Measurements from ENCODE around the gene MGAT5.

Gene MGAT5

DNA sequence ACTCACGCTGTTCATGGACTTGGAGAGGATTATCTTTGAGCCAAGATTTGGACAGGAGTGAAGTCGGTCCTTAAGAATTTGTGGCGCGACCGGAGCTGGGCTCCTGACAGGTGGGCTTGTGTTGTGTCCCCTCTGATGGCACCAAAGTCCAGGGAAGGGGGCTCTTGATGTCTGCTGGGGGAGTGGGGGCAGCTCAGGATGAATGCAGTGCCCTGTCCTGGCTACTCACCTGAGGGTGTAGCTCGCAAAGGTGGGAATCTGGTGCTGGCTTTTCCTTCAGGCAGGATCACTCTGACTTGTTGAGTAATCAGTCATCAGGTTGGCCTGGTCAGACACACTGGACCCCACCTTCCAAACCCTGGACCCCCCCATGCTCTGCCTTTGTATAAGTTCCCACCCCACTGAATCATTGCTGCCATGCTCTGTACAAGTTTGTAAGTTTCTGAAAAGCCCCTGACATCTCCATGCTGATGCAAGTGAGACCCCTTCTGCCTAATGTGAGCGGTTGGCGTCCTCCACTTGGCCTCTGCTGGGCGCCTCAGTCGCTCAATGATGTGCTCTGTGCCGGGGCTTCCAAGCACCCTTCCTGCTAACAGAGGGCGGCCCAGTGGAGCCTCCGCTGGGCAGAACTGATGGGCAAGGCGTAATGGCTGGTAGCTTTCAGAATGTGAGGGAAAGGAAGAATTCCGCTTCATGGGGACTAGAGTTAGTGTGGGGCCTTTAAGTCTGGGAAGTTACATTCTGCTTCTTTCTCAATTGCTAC, 196.1 kb downstream of the MGAT5 start:
- Histone ChIP-seq H3K4me1 (ENCODE audit: control insufficient read depth, insufficient read depth, low read length) (no peaks in the 10 kb centered on the region), H3K4me3 (ENCODE audit: low read depth, low read length) (no peak overlapping the region), H3K27ac (ENCODE audit: extremely low read depth, low read depth, low read length) (no peak overlapping the region), H3K9me3 (ENCODE audit: control insufficient read depth, insufficient read depth, low read depth, low read length) (no peaks in the 10 kb centered on the region), H3K36me3 (ENCODE audit: control insufficient read depth in 2 of 2, insufficient read depth in 1 of 2, low read length in 2 of 2) (peaks cover 0 to 32% of the 10 kb centered on the region in 2 experiments; a peak in 1 of 3 replicates)
- ChIA-PET CTCF (interaction anchor here (0.6 to 5.9 kb wide), 47 partner anchors 8 to 582 kb away, joined by 3 to 52 read pairs (median 4); no protein-coding TSS in a partner anchor), POLR2A (no interaction called here)
- TF ChIP-seq SCRT2 (tag by site-specific recombination; IDR thresholded peaks at IDR 0.05) (no peak), ZNF561 (tag by site-specific recombination; IDR thresholded peaks at IDR 0.05; ENCODE audit: borderline replicate concordance) (no peak), ZNF16 (tag by site-specific recombination; IDR thresholded peaks at IDR 0.05; ENCODE audit: low read depth) (no peak), ZFP37 (tag by site-specific recombination; IDR thresholded peaks at IDR 0.05) (no peak), ZNF792 (tag by site-specific recombination; IDR thresholded peaks at IDR 0.05) (no peak), ZNF37A (tag by site-specific recombination; IDR thresholded peaks at IDR 0.05) (no peak), ZFP69B (tag by site-specific recombination; IDR thresholded peaks at IDR 0.05) (no peak), ZNF140 (tag by site-specific recombination; IDR thresholded peaks at IDR 0.05) (no peak), ZNF558 (tag by site-specific recombination; IDR thresholded peaks at IDR 0.05) (no peak), ZFHX2 (tag by site-specific recombination; conservative IDR thresholded peaks at IDR 0.05) (no peak), TCF7L2 (IDR thresholded peaks at IDR 0.05; ENCODE audit: borderline replicate concordance, low read depth, low read length) (no peak), ZNF274 (IDR thresholded peaks at IDR 0.05; ENCODE audit: low read length) (no peak), ZNF274 (tag by site-specific recombination; IDR thresholded peaks at IDR 0.05; ENCODE audit: borderline replicate concordance) (no peak)
- TF ChIP-seq, protein P1, sequence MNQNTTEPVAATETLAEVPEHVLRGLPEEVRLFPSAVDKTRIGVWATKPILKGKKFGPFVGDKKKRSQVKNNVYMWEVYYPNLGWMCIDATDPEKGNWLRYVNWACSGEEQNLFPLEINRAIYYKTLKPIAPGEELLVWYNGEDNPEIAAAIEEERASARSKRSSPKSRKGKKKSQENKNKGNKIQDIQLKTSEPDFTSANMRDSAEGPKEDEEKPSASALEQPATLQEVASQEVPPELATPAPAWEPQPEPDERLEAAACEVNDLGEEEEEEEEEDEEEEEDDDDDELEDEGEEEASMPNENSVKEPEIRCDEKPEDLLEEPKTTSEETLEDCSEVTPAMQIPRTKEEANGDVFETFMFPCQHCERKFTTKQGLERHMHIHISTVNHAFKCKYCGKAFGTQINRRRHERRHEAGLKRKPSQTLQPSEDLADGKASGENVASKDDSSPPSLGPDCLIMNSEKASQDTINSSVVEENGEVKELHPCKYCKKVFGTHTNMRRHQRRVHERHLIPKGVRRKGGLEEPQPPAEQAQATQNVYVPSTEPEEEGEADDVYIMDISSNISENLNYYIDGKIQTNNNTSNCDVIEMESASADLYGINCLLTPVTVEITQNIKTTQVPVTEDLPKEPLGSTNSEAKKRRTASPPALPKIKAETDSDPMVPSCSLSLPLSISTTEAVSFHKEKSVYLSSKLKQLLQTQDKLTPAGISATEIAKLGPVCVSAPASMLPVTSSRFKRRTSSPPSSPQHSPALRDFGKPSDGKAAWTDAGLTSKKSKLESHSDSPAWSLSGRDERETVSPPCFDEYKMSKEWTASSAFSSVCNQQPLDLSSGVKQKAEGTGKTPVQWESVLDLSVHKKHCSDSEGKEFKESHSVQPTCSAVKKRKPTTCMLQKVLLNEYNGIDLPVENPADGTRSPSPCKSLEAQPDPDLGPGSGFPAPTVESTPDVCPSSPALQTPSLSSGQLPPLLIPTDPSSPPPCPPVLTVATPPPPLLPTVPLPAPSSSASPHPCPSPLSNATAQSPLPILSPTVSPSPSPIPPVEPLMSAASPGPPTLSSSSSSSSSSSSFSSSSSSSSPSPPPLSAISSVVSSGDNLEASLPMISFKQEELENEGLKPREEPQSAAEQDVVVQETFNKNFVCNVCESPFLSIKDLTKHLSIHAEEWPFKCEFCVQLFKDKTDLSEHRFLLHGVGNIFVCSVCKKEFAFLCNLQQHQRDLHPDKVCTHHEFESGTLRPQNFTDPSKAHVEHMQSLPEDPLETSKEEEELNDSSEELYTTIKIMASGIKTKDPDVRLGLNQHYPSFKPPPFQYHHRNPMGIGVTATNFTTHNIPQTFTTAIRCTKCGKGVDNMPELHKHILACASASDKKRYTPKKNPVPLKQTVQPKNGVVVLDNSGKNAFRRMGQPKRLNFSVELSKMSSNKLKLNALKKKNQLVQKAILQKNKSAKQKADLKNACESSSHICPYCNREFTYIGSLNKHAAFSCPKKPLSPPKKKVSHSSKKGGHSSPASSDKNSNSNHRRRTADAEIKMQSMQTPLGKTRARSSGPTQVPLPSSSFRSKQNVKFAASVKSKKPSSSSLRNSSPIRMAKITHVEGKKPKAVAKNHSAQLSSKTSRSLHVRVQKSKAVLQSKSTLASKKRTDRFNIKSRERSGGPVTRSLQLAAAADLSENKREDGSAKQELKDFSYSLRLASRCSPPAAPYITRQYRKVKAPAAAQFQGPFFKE (tag by site-specific recombination; IDR thresholded peaks at IDR 0.05; ENCODE audit: borderline replicate concordance): no peak
- TF ChIP-seq, protein P2, sequence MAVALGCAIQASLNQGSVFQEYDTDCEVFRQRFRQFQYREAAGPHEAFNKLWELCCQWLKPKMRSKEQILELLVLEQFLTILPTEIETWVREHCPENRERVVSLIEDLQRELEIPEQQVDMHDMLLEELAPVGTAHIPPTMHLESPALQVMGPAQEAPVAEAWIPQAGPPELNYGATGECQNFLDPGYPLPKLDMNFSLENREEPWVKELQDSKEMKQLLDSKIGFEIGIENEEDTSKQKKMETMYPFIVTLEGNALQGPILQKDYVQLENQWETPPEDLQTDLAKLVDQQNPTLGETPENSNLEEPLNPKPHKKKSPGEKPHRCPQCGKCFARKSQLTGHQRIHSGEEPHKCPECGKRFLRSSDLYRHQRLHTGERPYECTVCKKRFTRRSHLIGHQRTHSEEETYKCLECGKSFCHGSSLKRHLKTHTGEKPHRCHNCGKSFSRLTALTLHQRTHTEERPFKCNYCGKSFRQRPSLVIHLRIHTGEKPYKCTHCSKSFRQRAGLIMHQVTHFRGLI (tag by site-specific recombination; IDR thresholded peaks at IDR 0.05): no peak
- TF ChIP-seq, protein P3, sequence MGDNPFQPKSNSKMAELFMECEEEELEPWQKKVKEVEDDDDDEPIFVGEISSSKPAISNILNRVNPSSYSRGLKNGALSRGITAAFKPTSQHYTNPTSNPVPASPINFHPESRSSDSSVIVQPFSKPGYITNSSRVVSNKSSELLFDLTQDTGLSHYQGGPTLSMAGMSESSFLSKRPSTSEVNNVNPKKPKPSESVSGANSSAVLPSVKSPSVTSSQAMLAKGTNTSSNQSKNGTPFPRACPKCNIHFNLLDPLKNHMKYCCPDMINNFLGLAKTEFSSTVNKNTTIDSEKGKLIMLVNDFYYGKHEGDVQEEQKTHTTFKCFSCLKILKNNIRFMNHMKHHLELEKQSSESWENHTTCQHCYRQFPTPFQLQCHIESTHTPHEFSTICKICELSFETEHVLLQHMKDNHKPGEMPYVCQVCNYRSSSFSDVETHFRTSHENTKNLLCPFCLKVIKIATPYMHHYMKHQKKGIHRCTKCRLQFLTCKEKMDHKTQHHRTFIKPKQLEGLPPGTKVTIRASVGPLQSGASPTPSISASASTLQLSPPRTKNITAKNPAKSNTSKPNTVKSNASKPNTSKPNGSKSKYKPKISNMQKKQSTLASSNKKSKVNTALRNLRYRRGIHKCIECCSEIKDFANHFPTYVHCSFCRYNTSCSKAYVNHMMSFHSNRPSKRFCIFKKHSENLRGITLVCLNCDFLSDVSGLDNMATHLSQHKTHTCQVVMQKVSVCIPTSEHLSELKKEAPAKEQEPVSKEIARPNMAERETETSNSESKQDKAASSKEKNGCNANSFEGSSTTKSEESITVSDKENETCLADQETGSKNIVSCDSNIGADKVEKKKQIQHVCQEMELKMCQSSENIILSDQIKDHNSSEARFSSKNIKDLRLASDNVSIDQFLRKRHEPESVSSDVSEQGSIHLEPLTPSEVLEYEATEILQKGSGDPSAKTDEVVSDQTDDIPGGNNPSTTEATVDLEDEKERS (tag by site-specific recombination; IDR thresholded peaks at IDR 0.05): no peak
- TF ChIP-seq, protein P4, sequence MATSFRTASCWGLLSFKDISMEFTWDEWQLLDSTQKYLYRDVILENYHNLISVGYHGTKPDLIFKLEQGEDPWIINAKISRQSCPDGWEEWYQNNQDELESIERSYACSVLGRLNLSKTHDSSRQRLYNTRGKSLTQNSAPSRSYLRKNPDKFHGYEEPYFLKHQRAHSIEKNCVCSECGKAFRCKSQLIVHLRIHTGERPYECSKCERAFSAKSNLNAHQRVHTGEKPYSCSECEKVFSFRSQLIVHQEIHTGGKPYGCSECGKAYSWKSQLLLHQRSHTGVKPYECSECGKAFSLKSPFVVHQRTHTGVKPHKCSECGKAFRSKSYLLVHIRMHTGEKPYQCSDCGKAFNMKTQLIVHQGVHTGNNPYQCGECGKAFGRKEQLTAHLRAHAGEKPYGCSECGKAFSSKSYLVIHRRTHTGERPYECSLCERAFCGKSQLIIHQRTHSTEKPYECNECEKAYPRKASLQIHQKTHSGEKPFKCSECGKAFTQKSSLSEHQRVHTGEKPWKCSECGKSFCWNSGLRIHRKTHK (tag by site-specific recombination; IDR thresholded peaks at IDR 0.05): no peak
- TF ChIP-seq, protein P5, sequence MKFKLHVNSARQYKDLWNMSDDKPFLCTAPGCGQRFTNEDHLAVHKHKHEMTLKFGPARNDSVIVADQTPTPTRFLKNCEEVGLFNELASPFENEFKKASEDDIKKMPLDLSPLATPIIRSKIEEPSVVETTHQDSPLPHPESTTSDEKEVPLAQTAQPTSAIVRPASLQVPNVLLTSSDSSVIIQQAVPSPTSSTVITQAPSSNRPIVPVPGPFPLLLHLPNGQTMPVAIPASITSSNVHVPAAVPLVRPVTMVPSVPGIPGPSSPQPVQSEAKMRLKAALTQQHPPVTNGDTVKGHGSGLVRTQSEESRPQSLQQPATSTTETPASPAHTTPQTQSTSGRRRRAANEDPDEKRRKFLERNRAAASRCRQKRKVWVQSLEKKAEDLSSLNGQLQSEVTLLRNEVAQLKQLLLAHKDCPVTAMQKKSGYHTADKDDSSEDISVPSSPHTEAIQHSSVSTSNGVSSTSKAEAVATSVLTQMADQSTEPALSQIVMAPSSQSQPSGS (tag by site-specific recombination; IDR thresholded peaks at IDR 0.05; ENCODE audit: low read depth): no peak
- TF ChIP-seq, protein P6, sequence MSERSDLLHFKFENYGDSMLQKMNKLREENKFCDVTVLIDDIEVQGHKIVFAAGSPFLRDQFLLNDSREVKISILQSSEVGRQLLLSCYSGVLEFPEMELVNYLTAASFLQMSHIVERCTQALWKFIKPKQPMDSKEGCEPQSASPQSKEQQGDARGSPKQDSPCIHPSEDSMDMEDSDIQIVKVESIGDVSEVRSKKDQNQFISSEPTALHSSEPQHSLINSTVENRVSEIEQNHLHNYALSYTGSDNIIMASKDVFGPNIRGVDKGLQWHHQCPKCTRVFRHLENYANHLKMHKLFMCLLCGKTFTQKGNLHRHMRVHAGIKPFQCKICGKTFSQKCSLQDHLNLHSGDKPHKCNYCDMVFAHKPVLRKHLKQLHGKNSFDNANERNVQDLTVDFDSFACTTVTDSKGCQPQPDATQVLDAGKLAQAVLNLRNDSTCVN (tag by site-specific recombination; optimal IDR thresholded peaks at IDR 0.05): no peak
- TF ChIP-seq, protein P7, sequence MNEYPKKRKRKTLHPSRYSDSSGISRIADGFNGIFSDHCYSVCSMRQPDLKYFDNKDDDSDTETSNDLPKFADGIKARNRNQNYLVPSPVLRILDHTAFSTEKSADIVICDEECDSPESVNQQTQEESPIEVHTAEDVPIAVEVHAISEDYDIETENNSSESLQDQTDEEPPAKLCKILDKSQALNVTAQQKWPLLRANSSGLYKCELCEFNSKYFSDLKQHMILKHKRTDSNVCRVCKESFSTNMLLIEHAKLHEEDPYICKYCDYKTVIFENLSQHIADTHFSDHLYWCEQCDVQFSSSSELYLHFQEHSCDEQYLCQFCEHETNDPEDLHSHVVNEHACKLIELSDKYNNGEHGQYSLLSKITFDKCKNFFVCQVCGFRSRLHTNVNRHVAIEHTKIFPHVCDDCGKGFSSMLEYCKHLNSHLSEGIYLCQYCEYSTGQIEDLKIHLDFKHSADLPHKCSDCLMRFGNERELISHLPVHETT (tag by site-specific recombination; IDR thresholded peaks at IDR 0.05): no peak
